NCI-H446 (cell line): ENCODE results near the gene HSD17B1.
"Not testable (repeated sequence)": the region's sequence is repeated elsewhere in the genome, so short reads cannot be mapped to it uniquely, and the experiment has no call there.

Experiments
- DNase-seq, 2 experiments: peaks; one replicate each; lab custom pipeline; 2025; lab: John Stamatoyannopoulos, UW

The HSD17B1 gene

GRCh38 chr17:42552736-42553135 lies at the start of gene HSD17B1:
HSD17B1 (plus strand) TSS chr17:42552923; CDS start chr17:42552934, 11 bp downstream.
- DNase-seq, result not testable (repeated sequence)

- DNase-seq, result no peak
These were observed 49.8 kb upstream of the HSD17B1 start for GRCh38 chr17:42502926-42503325.

GRCh38 chr17:42507671-42508070 lies 45.1 kb upstream of the HSD17B1 start:
- no peak for DNase-seq

- DNase-seq, result no peak
These were observed 44.1 kb upstream of the HSD17B1 start for GRCh38 chr17:42508426-42509165.

- DNase-seq, result no peak
These were observed 43.3 kb upstream of the HSD17B1 start for GRCh38 chr17:42509409-42509808.

GRCh38 chr17:42509841-42510240 lies 42.9 kb upstream of the HSD17B1 start:
- no peak for DNase-seq

- DNase-seq, result no peak
These were observed 40.5 kb upstream of the HSD17B1 start for GRCh38 chr17:42512246-42512645.

- no peak for DNase-seq
These were observed 39.9 kb upstream of the HSD17B1 start for GRCh38 chr17:42512733-42513251.

GRCh38 chr17:42513686-42514085 lies 39.0 kb upstream of the HSD17B1 start:
- DNase-seq, result no peak

GRCh38 chr17:42514279-42514678 lies 38.4 kb upstream of the HSD17B1 start:
- DNase-seq, result no peak

- no peak for DNase-seq
These were observed 37.9 kb upstream of the HSD17B1 start for GRCh38 chr17:42514867-42515266.

GRCh38 chr17:42517516-42517915 lies 35.2 kb upstream of the HSD17B1 start:
- DNase-seq, result peak; percentile 49 to 80

- DNase-seq, result peak; percentile 69 to 90
These were observed 34.5 kb upstream of the HSD17B1 start for GRCh38 chr17:42518046-42518754.

- peak in 1 of 2 experiments; percentile 69 for DNase-seq
These were observed 33.8 kb upstream of the HSD17B1 start for GRCh38 chr17:42518755-42519545.

- DNase-seq, result peak in 1 of 2 experiments; percentile 75
These were observed 32.9 kb upstream of the HSD17B1 start for GRCh38 chr17:42519546-42520491.

- no peak for DNase-seq
These were observed 32.2 kb upstream of the HSD17B1 start for GRCh38 chr17:42520540-42520951.

- no peak for DNase-seq
These were observed 31.7 kb upstream of the HSD17B1 start for GRCh38 chr17:42521036-42521435.

GRCh38 chr17:42521666-42522262 lies 31.0 kb upstream of the HSD17B1 start:
- no peak for DNase-seq

GRCh38 chr17:42522263-42522790 lies 30.4 kb upstream of the HSD17B1 start:
- no peak for DNase-seq

- no peak for DNase-seq
These were observed 29.9 kb upstream of the HSD17B1 start for GRCh38 chr17:42522798-42523278.
